H1 (cell line): ENCODE results near the gene ATP9B. TPM values are rescaled to one million over a fixed set of nuclear protein-coding genes. Genes with fewer than 3 reads are reported as not detected.

ENCODE experiments used
- CTCF ChIA-PET: fragments of 300-600 bp; sonication (Branson Sonifier 250); formaldehyde crosslinking; loops from one replicate; lab custom pipeline; 2021; ENCODE audit not compliant: partially characterized antibody; lab: Charles Lee
- POLR2A ChIA-PET: fragments of 300-600 bp; sonication (Branson Sonifier 250); formaldehyde crosslinking; loops from one replicate; lab custom pipeline; 2021; ENCODE audit warnings: inconsistent platforms; ENCODE audit not compliant: partially characterized antibody; lab: Charles Lee
- DNase-seq, 2 experiments: peaks; one replicate each; pipeline versions ENCODE4 v3.0.0 to v3.0.0-alpha.2; 2010 to 2022; ENCODE audit warnings: low spot score in 2 of 2, low read depth in 1 of 2, mixed read lengths in 1 of 2
- FAIRE-seq: peaks from 2 replicates; lab custom pipeline; 2011; peaks lifted over from hg19 to GRCh38; lab: Jason Lieb, UNC
- H2AFZ ChIP-seq: 2 replicates; pipeline ENCODE4 v1.8.1; 2012; ENCODE audit warnings: low read length, inconsistent platforms
- H2AK5ac ChIP-seq: 2 replicates; pipeline ENCODE4 v1.6.1; 2013; ENCODE audit warnings: low read depth, low read length
- H2BK120ac ChIP-seq: replicated peaks from 2 replicates; pipeline ENCODE3; 2013; ENCODE audit warnings: low read depth, low read length, inconsistent platforms
- H2BK12ac ChIP-seq: 2 replicates; pipeline ENCODE4 v1.6.1; 2013; ENCODE audit warnings: low read depth, low read length
- H2BK15ac ChIP-seq: 2 replicates; pipeline ENCODE4 v1.6.1; 2013; ENCODE audit warnings: low read length
- H2BK20ac ChIP-seq: 2 replicates; pipeline ENCODE4 v1.6.1; 2013; ENCODE audit warnings: low read length
- H2BK5ac ChIP-seq: 2 replicates; pipeline ENCODE4 v1.6.1; 2013; ENCODE audit warnings: low read depth, low read length
- H3K14ac ChIP-seq: 2 replicates; pipeline ENCODE4 v1.6.1; 2013; ENCODE audit warnings: inconsistent platforms; ENCODE audit not compliant: insufficient read length
- H3K18ac ChIP-seq: 2 replicates; pipeline ENCODE4 v1.6.1; 2013; ENCODE audit warnings: low read length; ENCODE audit errors: extremely low read depth
- H3K23ac ChIP-seq: 2 replicates; pipeline ENCODE4 v1.6.1; 2013; ENCODE audit warnings: inconsistent platforms; ENCODE audit not compliant: insufficient read length
- H3K23me2 ChIP-seq: 2 replicates; pipeline ENCODE4 v1.6.1; 2013; ENCODE audit warnings: low read depth, low read length
- H3K27ac ChIP-seq: 2 replicates; pipeline ENCODE4 v1.6.1; 2011; ENCODE audit warnings: low read depth, low read length, inconsistent platforms
- H3K27me3 ChIP-seq, 4 experiments: replicated peaks in 1 of 4; 1 replicate in 1 of 4; 2 replicates in 3 of 4; pipeline versions ENCODE4 v1.6.1 to v1.8.1; 2011 to 2013; ENCODE audit warnings: low read length in 3 of 4, mild to moderate bottlenecking in 3 of 4, inconsistent platforms in 2 of 4, mixed read lengths in 2 of 4, moderate library complexity in 1 of 4; ENCODE audit not compliant: control insufficient read depth in 3 of 4, insufficient read depth in 3 of 4; ENCODE audit errors: extremely low read depth in 1 of 4
- H3K36me3 ChIP-seq, 4 experiments: 2 replicates each; pipeline versions ENCODE4 v1.6.1 to v1.8.1; 2011 to 2013; ENCODE audit warnings: mild to moderate bottlenecking in 4 of 4, low read length in 3 of 4, moderate library complexity in 2 of 4, control low read depth in 1 of 4, inconsistent platforms in 1 of 4; ENCODE audit not compliant: insufficient read depth in 4 of 4, control insufficient read depth in 2 of 4
- H3K4ac ChIP-seq: replicated peaks from 2 replicates; pipeline ENCODE3; 2013; ENCODE audit warnings: low read length, low read depth, mixed read lengths, inconsistent platforms; ENCODE audit not compliant: insufficient read length
- H3K4me1 ChIP-seq, 4 experiments: replicated peaks in 1 of 4; 1 replicate in 1 of 4; 2 replicates in 3 of 4; pipeline versions ENCODE4 v1.6.1 to v1.8.1; 2011 to 2013; ENCODE audit warnings: low read length in 3 of 4, inconsistent platforms in 2 of 4, mixed read lengths in 1 of 4; ENCODE audit not compliant: insufficient read depth in 4 of 4, control insufficient read depth in 3 of 4
- H3K4me2 ChIP-seq, 2 experiments: 2 replicates each; pipeline versions ENCODE4 v1.6.1 to v1.8.1; 2011 to 2013; ENCODE audit warnings: low read depth in 2 of 2, low read length in 2 of 2, control low read depth in 1 of 2, inconsistent platforms in 1 of 2, mild to moderate bottlenecking in 1 of 2; ENCODE audit not compliant: insufficient read depth in 1 of 2
- H3K4me3 ChIP-seq, 4 experiments: fragments of 200-600, 300-600 bp in 1 of 4; sonication (generic), shearing (Covaris generic), sonication (Bioruptor Twin) in 1 of 4; 2 replicates each; pipeline versions ENCODE4 v1.5.1 to v1.8.1; 2011 to 2016; ENCODE audit warnings: low read length in 4 of 4, low read depth in 3 of 4, control low read depth in 2 of 4, inconsistent platforms in 2 of 4, mild to moderate bottlenecking in 2 of 4, mixed read lengths in 1 of 4, moderate library complexity in 1 of 4; ENCODE audit not compliant: insufficient read depth in 2 of 4; ENCODE audit errors: extremely low read depth in 1 of 4
- H3K56ac ChIP-seq: replicated peaks from 2 replicates; pipeline ENCODE3; 2013; ENCODE audit warnings: low read depth, mild to moderate bottlenecking, mixed read lengths, low read length, inconsistent platforms; ENCODE audit not compliant: insufficient read length
- H3K79me1 ChIP-seq: 2 replicates; pipeline ENCODE4 v1.6.1; 2013; ENCODE audit warnings: low read depth, low read length, control low read depth
- H3K79me2 ChIP-seq, 2 experiments: 2 replicates each; pipeline versions ENCODE4 v1.6.1 to v1.8.1; 2012 to 2013; ENCODE audit warnings: low read length in 2 of 2, mild to moderate bottlenecking in 2 of 2, inconsistent platforms in 1 of 2; ENCODE audit not compliant: insufficient read depth in 2 of 2, control insufficient read depth in 1 of 2
- H3K9ac ChIP-seq, 4 experiments: replicated peaks in 1 of 4; 1 replicate in 1 of 4; 2 replicates in 3 of 4; pipeline versions ENCODE4 v1.6.1 to v1.8.1; 2011 to 2013; ENCODE audit warnings: low read depth in 3 of 4, low read length in 3 of 4, control low read depth in 2 of 4, mild to moderate bottlenecking in 2 of 4, moderate library complexity in 2 of 4, inconsistent platforms in 1 of 4; ENCODE audit errors: extremely low read depth in 1 of 4
- H3K9me3 ChIP-seq, 2 experiments: 2 replicates each; pipeline versions ENCODE4 v1.6.1 to v1.8.1; 2012 to 2013; ENCODE audit warnings: mild to moderate bottlenecking in 2 of 2, moderate library complexity in 2 of 2, control low read depth in 1 of 2, inconsistent platforms in 1 of 2, low read depth in 1 of 2, low read length in 1 of 2, mixed read lengths in 1 of 2; ENCODE audit not compliant: insufficient read depth in 2 of 2
- H4K20me1 ChIP-seq, 2 experiments: replicated peaks in 1 of 2; 2 replicates each; pipeline versions ENCODE3 to v1.8.1; 2011 to 2013; ENCODE audit warnings: inconsistent platforms in 2 of 2, low read length in 2 of 2, mild to moderate bottlenecking in 1 of 2; ENCODE audit not compliant: insufficient read depth in 2 of 2, control insufficient read depth in 1 of 2
- H4K5ac ChIP-seq: 2 replicates; pipeline ENCODE4 v1.6.1; 2013; ENCODE audit warnings: low read length, low read depth, mixed read lengths, inconsistent platforms; ENCODE audit not compliant: insufficient read length
- H4K8ac ChIP-seq: 2 replicates; pipeline ENCODE4 v1.8.0; 2013; ENCODE audit warnings: mild to moderate bottlenecking, moderate library complexity, low read length, inconsistent platforms; ENCODE audit not compliant: insufficient read depth; ENCODE audit errors: extremely low read depth
- H4K91ac ChIP-seq: replicated peaks from 2 replicates; pipeline ENCODE3; 2013; ENCODE audit warnings: low read length, mixed read lengths, inconsistent platforms; ENCODE audit not compliant: insufficient read length
- CHD2 ChIP-seq: IDR thresholded peaks from 2 replicates; pipeline ENCODE4 v1.6.1; 2012; ENCODE audit warnings: low read length, improper control_type of control experiment
- CTBP2 ChIP-seq: IDR thresholded peaks from 2 replicates; pipeline ENCODE4 v1.7.0; 2011; ENCODE audit warnings: borderline replicate concordance, mild to moderate bottlenecking, moderate library complexity, mixed read lengths, low read length; ENCODE audit not compliant: insufficient read depth, insufficient read length
- GTF2F1 ChIP-seq: IDR thresholded peaks from 2 replicates; pipeline ENCODE4 v1.6.1; 2012; ENCODE audit warnings: low read depth, low read length, improper control_type of control experiment, borderline replicate concordance
- HDAC2 ChIP-seq, 2 experiments: fragments of 300-600 bp in 1 of 2; sonication (generic) in 1 of 2; IDR thresholded peaks; 2 replicates each; pipeline ENCODE4 v1.6.1; 2011 to 2012; ENCODE audit warnings: low read depth in 2 of 2, low read length in 2 of 2, mild to moderate bottlenecking in 2 of 2, moderate library complexity in 2 of 2, borderline replicate concordance in 1 of 2, inconsistent platforms in 1 of 2
- HDAC6 ChIP-seq: IDR thresholded peaks from one replicate; pipeline ENCODE4 v1.7.1; 2012; ENCODE audit warnings: low read depth, mild to moderate bottlenecking, inconsistent platforms, low read length, moderate library complexity
- JUN ChIP-seq: IDR thresholded peaks from 2 replicates; pipeline ENCODE4 v1.6.1; 2011; ENCODE audit warnings: low read depth, mild to moderate bottlenecking, improper control_type of control experiment, low read length
- JUND ChIP-seq: IDR thresholded peaks from 2 replicates; pipeline ENCODE4 v1.6.1; 2011; ENCODE audit warnings: mild to moderate bottlenecking, improper control_type of control experiment, low read length
- MAFK ChIP-seq: IDR thresholded peaks from 2 replicates; pipeline ENCODE4 v1.6.1; 2012; ENCODE audit warnings: low read depth, mild to moderate bottlenecking, improper control_type of control experiment, low read length
- RAD21 ChIP-seq, 2 experiments: IDR thresholded peaks in 1 of 2; conservative IDR thresholded peaks in 1 of 2; 2 replicates each; pipeline ENCODE4 v1.6.1; 2011; ENCODE audit warnings: low read depth in 2 of 2, low read length in 2 of 2, improper control_type of control experiment in 1 of 2, inconsistent platforms in 1 of 2, mild to moderate bottlenecking in 1 of 2, moderate library complexity in 1 of 2
- RBBP5 ChIP-seq: IDR thresholded peaks from 2 replicates; pipeline ENCODE4 v1.7.1; 2012; ENCODE audit warnings: low read depth, mild to moderate bottlenecking, inconsistent platforms, low read length, moderate library complexity, borderline replicate concordance
- SP2 ChIP-seq: IDR thresholded peaks from 2 replicates; pipeline ENCODE4 v1.6.1; 2012; ENCODE audit warnings: mild to moderate bottlenecking, low read length, inconsistent platforms
- TAF7 ChIP-seq: optimal IDR thresholded peaks from 2 replicates; pipeline ENCODE3; 2011; ENCODE audit warnings: low read depth, mild to moderate bottlenecking, inconsistent platforms, low read length, moderate library complexity, borderline replicate concordance
- TCF12 ChIP-seq: IDR thresholded peaks from 2 replicates; pipeline ENCODE4 v1.6.1; 2011; ENCODE audit warnings: low read depth, mild to moderate bottlenecking, low read length
- whole genome bisulfite sequencing, 2 experiments: shearing (Covaris generic) in 1 of 2; methylation state at CpG; one replicate each; pipeline versions ENCODE4 v1.1.6 to v1.1.7; 2013 to 2015; ENCODE audit warnings: low lambda C conversion rate in 2 of 2, mixed read lengths in 2 of 2, inconsistent platforms in 1 of 2, low coverage in 1 of 2, missing lambda C conversion rate in 1 of 2; ENCODE audit not compliant: insufficient replicate concordance in 2 of 2, insufficient coverage in 1 of 2, insufficient read length in 1 of 2; ENCODE audit errors: extremely low coverage in 1 of 2, missing lambda C conversion rate in 1 of 2; 5-methylcytosine and 5-hydroxymethylcytosine counted together
- polyA plus RNA-seq, 7 experiments: library from polyadenylated mRNA; depleted of rRNA in 3 of 7; stranded (reverse) in 5 of 7; unstranded in 2 of 7; fragments of >200 nt in 5 of 7; fragments of 200-250 nt in 2 of 7; gene quantifications; 1 replicate in 5 of 7; 2 replicates in 1 of 7; 4 replicates in 1 of 7; pipeline versions ENCODE4 v1.2.1 to v1.2.3, GENCODE V29; 2011 to 2013; ENCODE audit warnings: missing spikeins in 2 of 7, mixed read lengths in 2 of 7
- total RNA-seq: library from RNA; stranded (reverse); fragmentation: NEBNext Ultra II Directional; extraction: Animal tissue kit (Norgen Biotek cat#: 25700); gene quantifications from 2 replicates; pipeline ENCODE4 v1.2.1, GENCODE V29; 2021

ATP9B gene
- total and polyA plus RNA-seq, 2 of the 8 experiments (the other 6 are each of a cell fraction or from before 2014, with no cell fraction given), result 15.1 to 21.7 TPM

- Histone ChIP-seq H4K91ac (no peak overlapping the region), H2AFZ (no peak overlapping the region), H3K9me3 (no peaks in the 10 kb centered on the region), H2BK5ac (no peak overlapping the region), H3K79me1 (no peaks in the 10 kb centered on the region), H3K36me3 (no peaks in the 10 kb centered on the region), H2BK20ac (no peak overlapping the region), H2AK5ac (no peak overlapping the region), H3K79me2 (no peaks in the 10 kb centered on the region), H2BK15ac (no peak overlapping the region), H3K56ac (no peak overlapping the region), H3K4me3 (no peak overlapping the region), H4K5ac (no peak overlapping the region), H3K23ac (no peak overlapping the region), H4K8ac (no peak overlapping the region), H3K23me2 (no peaks in the 10 kb centered on the region), H3K9ac (no peak overlapping the region), H3K14ac (no peak overlapping the region), H3K18ac (no peak overlapping the region), H3K4me2 (no peak overlapping the region), H3K4me1 (peaks cover 0 to 2% (median 0%) of the 10 kb centered on the region in 4 experiments; a peak in 1 of 7 replicates), H2BK120ac (no peak overlapping the region), H3K27ac (no peak overlapping the region), H3K27me3 (peaks cover 2 to 9% (median 7%) of the 10 kb centered on the region in 4 experiments), H3K4ac (no peak overlapping the region), H2BK12ac (no peak overlapping the region), H4K20me1 (no peaks in the 10 kb centered on the region)
- POLR2A ChIA-PET, result no interaction called here
- FAIRE-seq (no peak), DNase-seq (no peak)
- WGBS, 2 experiments, result 67% methylated on average over 4 of the region's 6 CpGs; no CpG with 5 or more reads in 1 of the 2 experiments
- CTCF ChIA-PET, result interaction anchor here (1.4 to 8.9 kb wide), 2 partner anchors 7 to 120 kb away, joined by 3 to 62 read pairs; no protein-coding TSS in a partner anchor
- TF ChIP-seq GTF2F1, result no peak
- no peak for TF ChIP-seq SP2
- TF ChIP-seq JUND, result no peak
- no peak for TF ChIP-seq HDAC2 (IDR thresholded peaks at IDR 0.05; ENCODE audit: borderline replicate concordance in 1 of 2, low read depth in 2 of 2, low read length in 2 of 2)
- no peak for TF ChIP-seq RAD21 (IDR thresholded peaks at IDR 0.05 in 1 of 2, conservative IDR thresholded peaks at IDR 0.05 in 1 of 2; ENCODE audit: low read depth in 2 of 2, low read length in 2 of 2)
- TF ChIP-seq JUN, result no peak
- TF ChIP-seq TAF7, result no peak
- TF ChIP-seq HDAC6, result no peak
- no peak for TF ChIP-seq RBBP5
- no peak for TF ChIP-seq TCF12
- TF ChIP-seq CTBP2, result no peak
- no peak for TF ChIP-seq CHD2
- no peak for TF ChIP-seq MAFK
These were observed 318.0 kb downstream of the ATP9B start for GRCh38 chr18:79387214-79387613.
